B cell (primary cell): Measurements from ENCODE around the gene HPCAL4. TPM values are rescaled to one million over a fixed set of nuclear protein-coding genes. Genes with fewer than 3 reads are reported as not detected.

ENCODE experiments used
- ATAC-seq: fragments of 200-7000 bp; cut with Tn5 transposase; one replicate; pipeline ENCODE4 v1.10.0; 2021; ENCODE audit warnings: low read depth, mild to moderate bottlenecking, moderate number of reproducible peaks, moderate library complexity
- CTCF ChIA-PET: fragments of 350-600 bp; sonication (Branson Sonifier 250); formaldehyde crosslinking; loops from one replicate; lab custom pipeline; 2021; ENCODE audit warnings: antibody characterized with exemption, inconsistent platforms; lab: Charles Lee
- POLR2A ChIA-PET: fragments of 350-600 bp; sonication (Branson Sonifier 250); formaldehyde crosslinking; loops from one replicate; lab custom pipeline; 2021; ENCODE audit warnings: antibody characterized with exemption; lab: Charles Lee
- DNase-seq: peaks from one replicate; pipeline ENCODE4 v3.0.0; 2013
- H2AFZ ChIP-seq: 2 replicates; pipeline ENCODE4 v1.6.1; 2012; ENCODE audit warnings: mild to moderate bottlenecking, low read depth, low read length; ENCODE audit not compliant: insufficient read depth, poor library complexity, severe bottlenecking
- H3K27ac ChIP-seq, 2 donors: 1 replicate in 1 of 2; 2 replicates in 1 of 2; pipeline ENCODE4 v1.5.1; 2012 to 2013; ENCODE audit warnings: low read length in 2 of 2, mild to moderate bottlenecking in 2 of 2, moderate library complexity in 1 of 2
- H3K27me3 ChIP-seq, 4 experiments: fragments of 200-600 bp in 1 of 4; sonication (generic) in 1 of 4; replicated peaks in 1 of 4; 1 replicate in 2 of 4; 2 replicates in 2 of 4; pipeline versions ENCODE4 v1.6.1 to v1.7.0; 2013 to 2016; ENCODE audit warnings: low read length in 3 of 4, mild to moderate bottlenecking in 2 of 4, mixed read lengths in 1 of 4, moderate library complexity in 1 of 4; ENCODE audit not compliant: insufficient read depth in 4 of 4, control insufficient read depth in 3 of 4; ENCODE audit errors: control extremely low read depth in 1 of 4
- H3K36me3 ChIP-seq, 2 experiments: replicated peaks in 1 of 2; 1 replicate in 1 of 2; 2 replicates in 1 of 2; pipeline versions ENCODE4 v1.6.1 to v1.7.1; 2013; ENCODE audit warnings: low read length in 1 of 2; ENCODE audit not compliant: insufficient read depth in 2 of 2, control insufficient read depth in 1 of 2; ENCODE audit errors: control extremely low read depth in 1 of 2, extremely low read depth in 1 of 2
- H3K4me1 ChIP-seq, 2 donors: fragments of 200-600 bp in 1 of 2; sonication (generic) in 1 of 2; 1 replicate in 1 of 2; 2 replicates in 1 of 2; pipeline versions ENCODE4 v1.5.1 to v1.6.1; 2013 to 2017; ENCODE audit warnings: low read length in 2 of 2; ENCODE audit not compliant: control insufficient read depth in 2 of 2, insufficient read depth in 2 of 2
- H3K4me2 ChIP-seq: replicated peaks from 2 replicates; pipeline ENCODE3; 2012; ENCODE audit warnings: mild to moderate bottlenecking, low read depth, low read length; ENCODE audit not compliant: poor library complexity, severe bottlenecking
- H3K4me3 ChIP-seq, 5 experiments: fragments of 200-600 bp in 1 of 5; sonication (generic) in 1 of 5; 1 replicate in 3 of 5; 2 replicates in 2 of 5; pipeline versions ENCODE4 v1.5.1 to v1.7.0; 2011 to 2016; ENCODE audit warnings: low read length in 4 of 5, mild to moderate bottlenecking in 4 of 5, low read depth in 2 of 5, control low read depth in 1 of 5, moderate library complexity in 1 of 5; ENCODE audit not compliant: insufficient read depth in 1 of 5; ENCODE audit errors: control extremely low read depth in 1 of 5, extremely low read depth in 1 of 5
- H3K79me2 ChIP-seq: fragments of 200-600 bp; sonication (generic); one replicate; pipeline ENCODE4 v1.6.0; 2016; ENCODE audit warnings: low read length; ENCODE audit not compliant: control insufficient read depth, insufficient read depth
- H3K9ac ChIP-seq: fragments of 200-600 bp; sonication (generic); 2 replicates; pipeline ENCODE4 v1.6.1; 2017; ENCODE audit warnings: mild to moderate bottlenecking, low read length, moderate library complexity
- H3K9me3 ChIP-seq, 3 donors: one replicate each; pipeline versions ENCODE4 v1.6.1 to v1.7.1; 2013; ENCODE audit warnings: low read length in 2 of 3; ENCODE audit not compliant: control insufficient read depth in 2 of 3, insufficient read depth in 1 of 3; ENCODE audit errors: control extremely low read depth in 1 of 3
- H4K20me1 ChIP-seq: 2 replicates; pipeline ENCODE4 v1.6.0; 2012; ENCODE audit warnings: mild to moderate bottlenecking, low read length; ENCODE audit not compliant: insufficient read depth, control insufficient read depth, poor library complexity, severe bottlenecking
- H3K27ac Mint-ChIP-seq: one replicate; pipeline ENCODE4 v1.8.0; 2021; ENCODE audit warnings: mixed read lengths
- H3K27me3 Mint-ChIP-seq: one replicate; pipeline ENCODE4 v1.8.0; 2021; ENCODE audit warnings: mixed read lengths
- H3K4me1 Mint-ChIP-seq: one replicate; pipeline ENCODE4 v1.8.0; 2021; ENCODE audit warnings: mixed read lengths
- H3K4me3 Mint-ChIP-seq: one replicate; pipeline ENCODE4 v1.8.0; 2021; ENCODE audit warnings: mixed read lengths
- H3K9me3 Mint-ChIP-seq: one replicate; pipeline ENCODE4 v1.8.0; 2022; ENCODE audit warnings: mixed read lengths; ENCODE audit not compliant: insufficient read depth
- EZH2 ChIP-seq: IDR thresholded peaks from 2 replicates; pipeline ENCODE4 v1.6.1; 2012; ENCODE audit warnings: borderline replicate concordance, low read depth, mild to moderate bottlenecking, moderate library complexity, low read length; ENCODE audit not compliant: insufficient read depth, poor library complexity, severe bottlenecking
- WGBS: methylation state at CpG from one replicate; pipeline ENCODE4 v1.1.5; 2013; ENCODE audit warnings: missing lambda C conversion rate; ENCODE audit not compliant: insufficient coverage; 5-methylcytosine and 5-hydroxymethylcytosine counted together
- intact Hi-C: fragments of 100-400 bp; cut with micrococcal nuclease; formaldehyde crosslinking; loops from one replicate; pipeline ENCODE4 v1.10.0; 2022
- polyA plus RNA-seq: library from polyadenylated mRNA; depleted of rRNA; stranded (reverse); fragments of >200 nt; gene quantifications from 2 replicates; pipeline ENCODE4 v1.2.3, GENCODE V29; 2012
- total RNA-seq, 2 donors: library from RNA; stranded (reverse); fragments of 120-200 nt in 1 of 2; gene quantifications; 1 replicate in 1 of 2; 2 replicates in 1 of 2; pipeline versions ENCODE4 v1.2.3 to v1.2.4, GENCODE V29; 2013 to 2022
- TF ChIP-seq, protein P1 (sequence below): fragments of 200-600 bp; IDR thresholded peaks from one replicate; pipeline ENCODE4 v1.8.0; 2022; ENCODE audit warnings: antibody characterized with exemption, mild to moderate bottlenecking

The HPCAL4 gene
- total and polyA plus RNA-seq, 2 donors (not counting 1 experiment from before 2014, with no cell fraction given): not detected

- POLR2A ChIA-PET: no interaction called here
- H3K4me1 ChIP-seq: peaks cover 21 to 29% of the 10 kb centered on the region in 2 donors
Measured at GRCh38 chr1:39688706-39689105, 2.5 kb downstream of the HPCAL4 start.

GRCh38 chr1:39687243-39687642, 4.0 kb downstream of the HPCAL4 start:
- Histone ChIP-seq H3K4me3 (no peak overlapping the region), H3K79me2 (no peaks in the 10 kb centered on the region), H3K36me3 (no peaks in the 10 kb centered on the region), H3K4me2 (no peak overlapping the region), H3K27ac (no peak overlapping the region), H3K9ac (no peak overlapping the region), H3K27me3 (peaks cover 0 to 79% (median 41%) of the 10 kb centered on the region in 4 experiments), H3K4me1 (peaks cover 17 to 26% of the 10 kb centered on the region in 2 donors), H2AFZ (no peak overlapping the region), H3K9me3 (peaks cover 0 to 20% (median 0%) of the 10 kb centered on the region in 3 donors), H4K20me1 (no peaks in the 10 kb centered on the region)
- POLR2A ChIA-PET: no interaction called here
- intact Hi-C loops: no loop called here
- 67% methylated on average over 1 of the region's 2 CpGs for WGBS
- DNase-seq (no peak), ATAC-seq (no peak)
- Mint-ChIP-seq H3K4me3 (no peak overlapping the region), H3K4me1 (peaks cover 21% of the 10 kb centered on the region), H3K27me3 (peaks cover 62% of the 10 kb centered on the region), H3K9me3 (no peaks in the 10 kb centered on the region), H3K27ac (no peak overlapping the region)
- TF ChIP-seq, protein P1, sequence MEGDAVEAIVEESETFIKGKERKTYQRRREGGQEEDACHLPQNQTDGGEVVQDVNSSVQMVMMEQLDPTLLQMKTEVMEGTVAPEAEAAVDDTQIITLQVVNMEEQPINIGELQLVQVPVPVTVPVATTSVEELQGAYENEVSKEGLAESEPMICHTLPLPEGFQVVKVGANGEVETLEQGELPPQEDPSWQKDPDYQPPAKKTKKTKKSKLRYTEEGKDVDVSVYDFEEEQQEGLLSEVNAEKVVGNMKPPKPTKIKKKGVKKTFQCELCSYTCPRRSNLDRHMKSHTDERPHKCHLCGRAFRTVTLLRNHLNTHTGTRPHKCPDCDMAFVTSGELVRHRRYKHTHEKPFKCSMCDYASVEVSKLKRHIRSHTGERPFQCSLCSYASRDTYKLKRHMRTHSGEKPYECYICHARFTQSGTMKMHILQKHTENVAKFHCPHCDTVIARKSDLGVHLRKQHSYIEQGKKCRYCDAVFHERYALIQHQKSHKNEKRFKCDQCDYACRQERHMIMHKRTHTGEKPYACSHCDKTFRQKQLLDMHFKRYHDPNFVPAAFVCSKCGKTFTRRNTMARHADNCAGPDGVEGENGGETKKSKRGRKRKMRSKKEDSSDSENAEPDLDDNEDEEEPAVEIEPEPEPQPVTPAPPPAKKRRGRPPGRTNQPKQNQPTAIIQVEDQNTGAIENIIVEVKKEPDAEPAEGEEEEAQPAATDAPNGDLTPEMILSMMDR: no peak
- TF ChIP-seq EZH2: no peak
- CTCF ChIA-PET: no interaction called here

More at GRCh38 chr1:39688706-39689105, 2.5 kb downstream of the HPCAL4 start:
- CTCF ChIA-PET: no interaction called here
- peaks cover 60% of the 10 kb centered on the region for H3K27me3 Mint-ChIP-seq
- H3K4me3 Mint-ChIP-seq: no peak overlapping the region
- H3K27ac Mint-ChIP-seq: no peak overlapping the region
- no peak overlapping the region for H2AFZ ChIP-seq
- no peaks in the 10 kb centered on the region for H4K20me1 ChIP-seq
- no peaks in the 10 kb centered on the region for H3K9me3 Mint-ChIP-seq
- H3K27ac ChIP-seq: no peak overlapping the region
- H3K79me2 ChIP-seq: no peaks in the 10 kb centered on the region
- 88% methylated on average over 3 of the region's 3 CpGs for WGBS
- peaks cover 26% of the 10 kb centered on the region for H3K4me1 Mint-ChIP-seq
- no peaks in the 10 kb centered on the region for H3K36me3 ChIP-seq
- ATAC-seq (no peak), DNase-seq (no peak)
- no peak overlapping the region for H3K4me3 ChIP-seq
- no peak overlapping the region for H3K9ac ChIP-seq
- peaks cover 0 to 28% (median 0%) of the 10 kb centered on the region in 3 donors for H3K9me3 ChIP-seq
- peaks cover 0 to 79% (median 43%) of the 10 kb centered on the region in 4 experiments for H3K27me3 ChIP-seq
- intact Hi-C loops: no loop called here
- no peak overlapping the region for H3K4me2 ChIP-seq
- TF ChIP-seq, protein P1: no peak
- TF ChIP-seq EZH2: no peak
